ENCODE results near the gene ZFHX3.

GRCh38 chr16:72794319-72794718 is 253.6 kb downstream of the ZFHX3 start:
- TF ChIP-seq CTCF (optimal IDR thresholded peaks at IDR 0.05 in 1 of 3, IDR thresholded peaks at IDR 0.05 in 1 of 3, conservative IDR thresholded peaks at IDR 0.05 in 1 of 3; ENCODE audit: extremely low read depth in 1 of 3, insufficient read depth in 2 of 3, low read length in 3 of 3) (no peak), EZH2 (IDR thresholded peaks at IDR 0.05; ENCODE audit: low read length) (no peak)
